ENCODE results near the gene CD80.
A peak's percentile ranks its signal among the peaks of the same experiment; 100 is the strongest.

Gene CD80

GRCh38 chr3:119510690-119511089, 48.7 kb downstream of the CD80 start:
- peaks cover 49% of the 10 kb centered on the region for H3K4me1 Mint-ChIP-seq
- no peak for DNase-seq
- H3K27me3 Mint-ChIP-seq = no peaks in the 10 kb centered on the region
- H3K36me3 Mint-ChIP-seq (ENCODE audit: low read depth) = peaks cover 58% of the 10 kb centered on the region
- H3K4me3 Mint-ChIP-seq = no peak overlapping the region
- H3K27ac Mint-ChIP-seq = no peak overlapping the region
- no peak for ATAC-seq
- no peaks in the 10 kb centered on the region for H3K9me3 Mint-ChIP-seq

DNA sequence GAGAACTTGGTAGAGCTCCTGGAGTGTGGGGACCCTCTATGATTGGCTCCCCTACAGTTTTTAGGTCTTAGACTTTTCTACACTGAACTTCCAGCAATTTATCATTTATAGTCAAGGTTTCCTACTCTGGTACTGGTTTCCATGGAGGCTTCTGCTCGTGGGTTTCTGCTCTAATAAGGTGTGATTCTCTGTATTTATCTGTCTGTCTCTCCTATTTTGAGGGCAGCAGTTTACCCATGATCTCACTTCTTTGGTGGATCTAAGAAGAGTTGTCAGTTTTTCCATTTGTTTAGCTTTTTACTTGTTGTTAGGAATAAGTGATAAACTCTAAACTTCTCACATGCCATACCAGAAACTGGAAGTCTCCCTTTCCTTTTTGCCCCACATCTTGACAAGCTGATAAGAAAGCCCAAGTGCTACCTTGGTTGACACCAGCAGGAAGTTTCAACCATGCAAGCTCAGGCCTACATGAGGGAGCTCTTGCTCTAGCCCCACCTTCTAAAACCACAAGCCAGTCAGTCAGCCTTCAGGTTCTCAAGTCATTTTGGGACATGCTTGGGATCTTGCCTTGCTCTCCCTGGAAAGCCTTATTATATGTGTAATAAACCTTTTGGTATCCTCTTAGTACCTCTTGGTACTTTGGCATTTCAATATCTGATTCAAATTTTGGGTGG, 51.1 kb downstream of the CD80 start:
- ATAC-seq = peak; percentile 93
- peaks cover 61% of the 10 kb centered on the region for H3K36me3 Mint-ChIP-seq (ENCODE audit: low read depth)
- peak overlapping the region; percentile 22 for H3K4me3 Mint-ChIP-seq
- no peaks in the 10 kb centered on the region for H3K27me3 Mint-ChIP-seq
- H3K9me3 Mint-ChIP-seq = no peaks in the 10 kb centered on the region
- peak overlapping the region; percentile 90 for H3K27ac Mint-ChIP-seq
- DNase-seq = peak; percentile 31
- peaks cover 42% of the 10 kb centered on the region for H3K4me1 Mint-ChIP-seq

GRCh38 chr3:119507404-119507803, 52.0 kb downstream of the CD80 start:
- H3K9me3 Mint-ChIP-seq = no peaks in the 10 kb centered on the region
- peak overlapping the region; percentile 68 for H3K4me3 Mint-ChIP-seq
- DNase-seq (no peak), ATAC-seq (no peak)
- H3K27ac Mint-ChIP-seq = peak overlapping the region; percentile 90
- no peaks in the 10 kb centered on the region for H3K27me3 Mint-ChIP-seq
- H3K4me1 Mint-ChIP-seq = peaks cover 41% of the 10 kb centered on the region
- peaks cover 66% of the 10 kb centered on the region for H3K36me3 Mint-ChIP-seq (ENCODE audit: low read depth)

DNA sequence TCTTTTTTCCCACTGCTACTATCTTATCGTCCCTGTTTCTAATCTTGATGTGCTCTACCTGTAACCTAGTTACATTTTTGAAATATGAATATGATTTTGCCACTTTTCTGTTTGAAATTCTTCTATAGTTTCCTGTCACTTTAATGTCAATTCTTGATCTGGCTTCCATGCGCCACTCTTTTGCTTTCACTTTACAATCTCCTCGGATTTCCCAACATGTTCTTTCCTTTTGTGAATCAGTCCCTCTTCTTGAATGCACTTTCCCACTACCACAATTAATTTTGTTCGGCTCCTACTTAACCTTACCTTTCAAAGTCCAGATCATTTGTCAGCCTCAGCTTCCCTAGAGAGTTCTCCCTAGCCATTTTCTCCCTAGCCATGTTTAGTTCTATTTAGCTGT, 52.8 kb downstream of the CD80 start:
- Mint-ChIP-seq H3K27me3 (no peaks in the 10 kb centered on the region), H3K9me3 (no peaks in the 10 kb centered on the region), H3K4me3 (peak overlapping the region; percentile 68), H3K36me3 (ENCODE audit: low read depth) (peaks cover 62% of the 10 kb centered on the region), H3K4me1 (peaks cover 43% of the 10 kb centered on the region), H3K27ac (peak overlapping the region; percentile 90)
- ATAC-seq = no peak
- no peak for DNase-seq

- no peaks in the 10 kb centered on the region for H3K9me3 Mint-ChIP-seq
- no peak for ATAC-seq
- H3K4me1 Mint-ChIP-seq = peaks cover 40% of the 10 kb centered on the region
- H3K36me3 Mint-ChIP-seq (ENCODE audit: low read depth) = peaks cover 34% of the 10 kb centered on the region
- H3K27ac Mint-ChIP-seq = peak overlapping the region; percentile 34
- peak overlapping the region; percentile 96 for H3K4me3 Mint-ChIP-seq
- no peaks in the 10 kb centered on the region for H3K27me3 Mint-ChIP-seq
- no peak for DNase-seq
Measured at GRCh38 chr3:119500901-119501300, 58.5 kb downstream of the CD80 start.

GRCh38 chr3:119500265-119500664, 59.1 kb downstream of the CD80 start:
- H3K9me3 Mint-ChIP-seq = no peaks in the 10 kb centered on the region
- peak overlapping the region; percentile 48 for H3K27ac Mint-ChIP-seq
- H3K4me3 Mint-ChIP-seq = peak overlapping the region; percentile 96

DNA sequence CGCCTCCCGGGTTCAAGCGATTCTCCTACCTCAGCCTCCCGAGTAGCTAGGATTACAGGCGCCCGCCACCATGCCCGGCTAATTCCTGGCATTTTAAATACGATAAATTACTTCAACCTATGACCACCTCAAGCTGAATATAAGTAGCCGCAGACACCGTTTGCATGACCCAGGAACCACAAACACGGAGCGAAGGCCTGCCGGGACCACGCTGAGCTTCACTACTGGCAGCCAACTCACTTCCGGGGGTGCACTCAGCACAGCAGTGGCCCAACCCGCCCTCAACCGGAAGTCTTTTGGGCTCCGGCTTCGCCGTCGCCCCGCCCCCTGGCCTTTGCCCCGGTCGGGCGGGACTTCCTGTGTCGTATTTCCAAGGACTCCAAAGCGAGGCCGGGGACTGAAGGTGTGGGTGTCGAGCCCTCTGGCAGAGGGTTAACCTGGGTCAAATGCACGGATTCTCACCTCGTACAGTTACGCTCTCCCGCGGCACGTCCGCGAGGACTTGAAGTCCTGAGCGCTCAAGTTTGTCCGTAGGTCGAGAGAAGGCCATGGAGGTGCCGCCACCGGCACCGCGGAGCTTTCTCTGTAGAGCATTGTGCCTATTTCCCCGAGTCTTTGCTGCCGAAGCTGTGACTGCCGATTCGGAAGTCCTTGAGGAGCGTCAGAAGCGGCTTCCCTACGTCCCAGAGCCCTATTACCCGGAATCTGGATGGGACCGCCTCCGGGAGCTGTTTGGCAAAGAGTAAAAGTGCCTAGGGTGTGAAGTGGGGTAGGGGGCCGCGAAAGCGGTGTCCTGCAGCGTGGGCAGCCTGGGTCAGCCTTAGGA, 61.0 kb downstream of the CD80 start, which contains the start of gene TIMMDC1:
TSS of gene TIMMDC1 (plus strand) at position 362 of the 826 bp plus-strand sequence. CDS start at position 549, 187 bp downstream.
- peak within 1 kb of the TSS; percentile 96 for H3K4me3 Mint-ChIP-seq
- peak within 1 kb of the TSS; percentile 99 for H3K27ac Mint-ChIP-seq
- no peaks in the 10 kb centered on the region for H3K27me3 Mint-ChIP-seq
- no peaks in the 10 kb centered on the region for H3K9me3 Mint-ChIP-seq
- ATAC-seq = peak; percentile 100
- H3K4me1 Mint-ChIP-seq = peaks cover 43% of the 10 kb centered on the region
- peaks cover 18% of the 10 kb centered on the region for H3K36me3 Mint-ChIP-seq (ENCODE audit: low read depth)
- DNase-seq = peak; percentile 97

More at GRCh38 chr3:119500265-119500664, 59.1 kb downstream of the CD80 start:
- Mint-ChIP-seq H3K4me1 (peaks cover 35% of the 10 kb centered on the region), H3K36me3 (ENCODE audit: low read depth) (peaks cover 29% of the 10 kb centered on the region), H3K27me3 (no peaks in the 10 kb centered on the region)
- no peak for DNase-seq
- no peak for ATAC-seq

DNA sequence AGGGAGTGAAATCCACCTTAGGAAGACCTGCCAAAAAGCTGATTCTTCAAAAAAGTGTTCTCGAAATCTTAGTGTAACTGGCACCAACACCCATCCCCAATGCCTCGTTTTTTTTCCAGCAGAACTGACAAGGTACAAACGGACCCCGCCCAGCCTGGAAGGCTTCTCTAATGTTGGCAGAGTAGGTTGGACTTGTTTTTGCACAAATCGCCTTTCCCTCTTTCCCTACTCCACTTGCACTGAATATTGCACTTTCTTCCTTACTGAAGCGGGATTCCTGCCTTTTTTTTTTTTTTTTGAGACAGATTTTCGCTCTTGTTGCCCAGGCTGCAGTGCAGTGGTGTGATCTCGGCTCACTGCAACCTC, 61.6 kb downstream of the CD80 start:
- H3K36me3 Mint-ChIP-seq (ENCODE audit: low read depth) = peaks cover 20% of the 10 kb centered on the region
- no peaks in the 10 kb centered on the region for H3K9me3 Mint-ChIP-seq
- H3K4me3 Mint-ChIP-seq = peak overlapping the region; percentile 96
- peak overlapping the region; percentile 99 for H3K27ac Mint-ChIP-seq
- ATAC-seq (no peak), DNase-seq (no peak)
- peaks cover 49% of the 10 kb centered on the region for H3K4me1 Mint-ChIP-seq
- H3K27me3 Mint-ChIP-seq = no peaks in the 10 kb centered on the region

DNA sequence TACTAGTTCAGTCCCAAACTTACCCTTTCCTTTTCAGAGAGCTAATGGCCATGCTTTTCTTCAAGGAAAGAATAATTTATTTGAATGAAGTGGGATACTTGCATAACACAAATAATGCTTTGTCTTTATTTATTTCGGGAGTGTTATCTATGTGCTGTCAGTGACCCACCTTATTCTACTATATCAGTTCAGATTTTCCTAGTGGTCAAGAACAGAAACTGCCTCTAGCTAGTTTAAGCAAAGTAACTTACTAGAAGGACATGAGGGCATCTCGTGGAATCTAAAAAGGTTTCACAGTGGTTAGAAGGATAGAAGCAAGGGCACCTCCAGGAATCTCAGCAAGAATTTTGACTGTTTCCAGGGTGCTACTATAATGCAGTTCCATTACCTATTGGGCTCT, 64.8 kb downstream of the CD80 start:
- H3K4me1 Mint-ChIP-seq = peaks cover 32% of the 10 kb centered on the region
- no peak overlapping the region for H3K4me3 Mint-ChIP-seq
- H3K27ac Mint-ChIP-seq = no peak overlapping the region
- ATAC-seq (no peak), DNase-seq (no peak)
- no peaks in the 10 kb centered on the region for H3K27me3 Mint-ChIP-seq
- H3K36me3 Mint-ChIP-seq (ENCODE audit: low read depth) = peaks cover 22% of the 10 kb centered on the region
- no peaks in the 10 kb centered on the region for H3K9me3 Mint-ChIP-seq

- Mint-ChIP-seq H3K4me1 (peaks cover 29% of the 10 kb centered on the region), H3K27me3 (no peaks in the 10 kb centered on the region), H3K9me3 (no peaks in the 10 kb centered on the region), H3K36me3 (ENCODE audit: low read depth) (peaks cover 20% of the 10 kb centered on the region), H3K4me3 (no peak overlapping the region), H3K27ac (peak overlapping the region; percentile 80)
- ATAC-seq (no peak), DNase-seq (no peak)
Measured at GRCh38 chr3:119492810-119493209, 66.6 kb downstream of the CD80 start.

- peaks cover 20% of the 10 kb centered on the region for H3K36me3 Mint-ChIP-seq (ENCODE audit: low read depth)
Measured at GRCh38 chr3:119492128-119492527, 67.3 kb downstream of the CD80 start.

DNA sequence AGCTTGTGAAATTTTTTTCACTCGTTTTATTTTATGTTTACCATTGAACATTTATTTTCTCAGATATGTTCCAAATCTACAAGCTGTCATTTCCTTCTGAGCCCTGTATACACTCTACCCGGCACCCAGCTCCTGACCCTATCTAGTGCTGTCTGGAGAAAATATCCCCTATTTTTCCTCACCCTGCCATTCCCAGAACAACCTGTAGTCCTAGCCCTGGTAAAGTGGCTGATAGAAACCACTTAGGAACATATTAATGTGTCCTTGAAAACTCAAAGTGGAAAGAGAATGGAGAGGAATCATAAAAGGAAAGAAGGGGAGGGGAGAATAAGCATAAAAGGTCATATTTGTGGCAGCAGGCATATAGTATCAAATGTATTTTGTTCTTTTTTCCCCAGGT, 69.3 kb downstream of the CD80 start:
- ATAC-seq (no peak), DNase-seq (no peak)
- H3K36me3 Mint-ChIP-seq (ENCODE audit: low read depth) = peaks cover 29% of the 10 kb centered on the region
- H3K27ac Mint-ChIP-seq = no peak overlapping the region
- no peak overlapping the region for H3K4me3 Mint-ChIP-seq
- peaks cover 19% of the 10 kb centered on the region for H3K4me1 Mint-ChIP-seq
- H3K9me3 Mint-ChIP-seq = no peaks in the 10 kb centered on the region
- no peaks in the 10 kb centered on the region for H3K27me3 Mint-ChIP-seq

More at GRCh38 chr3:119492128-119492527, 67.3 kb downstream of the CD80 start:
- no peak for DNase-seq
- Mint-ChIP-seq H3K27ac (no peak overlapping the region), H3K4me1 (peaks cover 22% of the 10 kb centered on the region), H3K27me3 (no peaks in the 10 kb centered on the region), H3K4me3 (no peak overlapping the region), H3K9me3 (no peaks in the 10 kb centered on the region)
- no peak for ATAC-seq

DNA sequence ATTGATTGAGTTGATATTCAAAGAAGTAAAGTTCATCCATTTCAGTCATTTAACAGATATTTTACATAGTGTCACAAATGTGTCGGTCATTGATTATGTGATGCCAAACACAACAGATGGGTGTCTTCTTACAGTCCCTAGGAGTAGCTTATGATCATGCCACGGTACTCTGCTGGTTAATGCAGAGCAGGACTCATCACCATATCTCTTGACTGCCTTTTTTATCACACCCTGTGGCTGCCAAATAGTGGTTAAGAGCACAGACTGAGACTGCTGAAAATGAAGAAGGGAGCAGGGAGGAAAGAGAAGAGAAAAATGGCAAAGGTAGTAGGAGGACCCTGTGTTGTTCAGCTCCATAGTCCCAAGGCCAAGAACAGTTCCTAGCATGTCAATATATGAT, 73.9 kb downstream of the CD80 start:
- DNase-seq (no peak), ATAC-seq (no peak)
- H3K27me3 Mint-ChIP-seq = no peaks in the 10 kb centered on the region
- H3K4me3 Mint-ChIP-seq = no peak overlapping the region
- no peak overlapping the region for H3K27ac Mint-ChIP-seq
- H3K36me3 Mint-ChIP-seq (ENCODE audit: low read depth) = peaks cover 21% of the 10 kb centered on the region
- H3K9me3 Mint-ChIP-seq = no peaks in the 10 kb centered on the region
- peaks cover 2% of the 10 kb centered on the region for H3K4me1 Mint-ChIP-seq

- no peak overlapping the region for H3K4me3 Mint-ChIP-seq
- no peak overlapping the region for H3K27ac Mint-ChIP-seq
- ATAC-seq (no peak), DNase-seq (no peak)
- H3K4me1 Mint-ChIP-seq = peaks cover 2% of the 10 kb centered on the region
- no peaks in the 10 kb centered on the region for H3K27me3 Mint-ChIP-seq
- H3K36me3 Mint-ChIP-seq (ENCODE audit: low read depth) = peaks cover 34% of the 10 kb centered on the region
- H3K9me3 Mint-ChIP-seq = no peaks in the 10 kb centered on the region
Measured at GRCh38 chr3:119483101-119483500, 76.3 kb downstream of the CD80 start.

DNA sequence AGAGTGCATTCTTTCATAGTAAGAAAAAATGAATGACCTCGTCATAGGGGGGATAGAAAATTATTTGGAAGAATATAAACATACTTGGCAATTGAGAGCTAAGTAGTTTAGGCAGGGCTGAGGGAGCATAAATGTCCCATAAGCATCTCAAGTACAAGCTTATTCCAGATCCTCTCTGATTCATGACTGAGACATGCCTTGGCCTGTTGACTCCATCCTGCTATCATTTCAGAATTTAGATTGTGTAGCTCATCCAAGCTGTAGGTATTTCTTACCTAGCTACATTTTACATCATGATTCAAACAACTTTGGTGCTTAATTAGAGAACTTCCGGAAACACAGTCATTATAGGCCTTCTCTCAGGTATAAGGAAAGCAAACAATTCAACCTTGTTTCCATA, 78.3 kb downstream of the CD80 start:
- H3K4me1 Mint-ChIP-seq = peaks cover 2% of the 10 kb centered on the region
- H3K4me3 Mint-ChIP-seq = no peak overlapping the region
- peaks cover 34% of the 10 kb centered on the region for H3K36me3 Mint-ChIP-seq (ENCODE audit: low read depth)
- no peak overlapping the region for H3K27ac Mint-ChIP-seq
- no peaks in the 10 kb centered on the region for H3K9me3 Mint-ChIP-seq
- DNase-seq = no peak
- no peaks in the 10 kb centered on the region for H3K27me3 Mint-ChIP-seq
- no peak for ATAC-seq
